A549 (cell line): ENCODE measurements around the gene FAM136A. TPM values are rescaled to one million over a fixed set of nuclear protein-coding genes. Genes with fewer than 3 reads are reported as not detected.
A peak's percentile ranks its signal among the peaks of the same experiment; 100 is the strongest.

Experiments used
- ATOH8 ChIP-seq: fragments of 250-450 bp; sonication (Bioruptor Pico); IDR thresholded peaks from 2 replicates; pipeline ENCODE4 v1.5.0; 2020; ENCODE audit warnings: low read depth, mild to moderate bottlenecking, moderate library complexity
- BHLHE40 ChIP-seq: IDR thresholded peaks from 2 replicates; pipeline ENCODE4 v1.6.1; 2012; ENCODE audit warnings: low read depth, low read length, inconsistent platforms
- CBX2 ChIP-seq: fragments of 200-600 bp; sonication (generic); IDR thresholded peaks from 2 replicates; pipeline ENCODE4 v1.6.1; 2016; ENCODE audit warnings: low read depth, mild to moderate bottlenecking, borderline replicate concordance
- CBX8 ChIP-seq: fragments of 200-600 bp; sonication (generic); IDR thresholded peaks from 2 replicates; pipeline ENCODE4 v1.6.1; 2016
- CHD2 ChIP-seq: fragments of 150-350 bp; IDR thresholded peaks from 2 replicates; pipeline ENCODE4 v1.6.1; 2014; ENCODE audit warnings: low read length; ENCODE audit not compliant: partially characterized antibody
- CHD4 ChIP-seq: fragments of 200-600 bp; sonication (generic); IDR thresholded peaks from 2 replicates; pipeline ENCODE4 v1.6.1; 2016; ENCODE audit warnings: antibody characterized with exemption, mild to moderate bottlenecking, borderline replicate concordance
- E2F6 ChIP-seq: IDR thresholded peaks from 2 replicates; pipeline ENCODE4 v1.6.1; 2012; ENCODE audit warnings: low read depth, borderline replicate concordance
- EP300 ChIP-seq, 2 experiments: fragments of >200 bp; sonication (Bioruptor Twin); formaldehyde crosslinking; IDR thresholded peaks; 2 replicates in 1 of 2; 3 replicates in 1 of 2; pipeline ENCODE4 v1.6.1; 2016 to 2017
- ESRRA ChIP-seq: fragments of 150-350 bp; IDR thresholded peaks from 2 replicates; pipeline ENCODE4 v1.6.1; 2014; ENCODE audit warnings: mild to moderate bottlenecking, low read length, borderline replicate concordance
- FOXS1 ChIP-seq: fragments of 250-450 bp; sonication (Bioruptor Pico); IDR thresholded peaks from 2 replicates; pipeline ENCODE4 v1.5.0; 2020; ENCODE audit warnings: mild to moderate bottlenecking, moderate library complexity
- HOXB5 ChIP-seq: fragments of 250-450 bp; sonication (Bioruptor Pico); IDR thresholded peaks from 2 replicates; pipeline ENCODE4 v1.5.0; 2020; ENCODE audit warnings: mild to moderate bottlenecking, moderate library complexity
- KDM5A ChIP-seq: fragments of 200-600 bp; sonication (generic); IDR thresholded peaks from 2 replicates; pipeline ENCODE4 v1.6.1; 2016; ENCODE audit warnings: antibody characterized with exemption, mild to moderate bottlenecking
- MAFK ChIP-seq: fragments of 450-650 bp; IDR thresholded peaks from 2 replicates; pipeline ENCODE4 v1.6.1; 2014; ENCODE audit not compliant: partially characterized antibody
- MAX ChIP-seq: IDR thresholded peaks from 2 replicates; pipeline ENCODE4 v1.6.1; 2012
- MAZ ChIP-seq: fragments of 150-350 bp; IDR thresholded peaks from 2 replicates; pipeline ENCODE4 v1.6.1; 2014; ENCODE audit warnings: antibody characterized with exemption, low read depth, low read length, borderline replicate concordance
- MYC ChIP-seq: IDR thresholded peaks from 2 replicates; pipeline ENCODE4 v1.6.1; 2012; ENCODE audit warnings: mild to moderate bottlenecking, inconsistent platforms, low read length, improper control_type of control experiment, borderline replicate concordance
- PBX3 ChIP-seq: IDR thresholded peaks from 2 replicates; pipeline ENCODE4 v1.6.1; 2012
- RAD21 ChIP-seq, 2 experiments: fragments of >200 bp in 1 of 2; sonication (Bioruptor Twin) in 1 of 2; formaldehyde crosslinking in 1 of 2; IDR thresholded peaks in 1 of 2; conservative IDR thresholded peaks in 1 of 2; 2 replicates in 1 of 2; 3 replicates in 1 of 2; pipeline ENCODE4 v1.6.1; 2012 to 2018; ENCODE audit warnings: inconsistent platforms in 1 of 2
- RCOR1 ChIP-seq: fragments of 150-350 bp; IDR thresholded peaks from 2 replicates; pipeline ENCODE4 v1.6.1; 2014; ENCODE audit warnings: antibody characterized with exemption, low read length, low read depth
- REST ChIP-seq: fragments of 200-600 bp; sonication (generic); IDR thresholded peaks from 2 replicates; pipeline ENCODE4 v1.6.1; 2016; ENCODE audit warnings: antibody characterized with exemption, mild to moderate bottlenecking, moderate library complexity
- SREBF2 ChIP-seq: fragments of 450-650 bp; IDR thresholded peaks from 2 replicates; pipeline ENCODE4 v1.6.1; 2014; ENCODE audit warnings: mild to moderate bottlenecking, moderate library complexity
- ZC3H11A ChIP-seq: fragments of 450-650 bp; IDR thresholded peaks from 2 replicates; pipeline ENCODE4 v1.6.1; 2014; ENCODE audit warnings: antibody characterized with exemption, mild to moderate bottlenecking
- ZFP36 ChIP-seq: fragments of 450-650 bp; IDR thresholded peaks from 2 replicates; pipeline ENCODE4 v1.6.1; 2014; ENCODE audit warnings: borderline replicate concordance; ENCODE audit not compliant: partially characterized antibody
- ZSCAN20 ChIP-seq: fragments of 250-450 bp; sonication (Bioruptor Pico); IDR thresholded peaks from 2 replicates; pipeline ENCODE4 v1.8.0; 2022; ENCODE audit warnings: mild to moderate bottlenecking, moderate library complexity
- polyA plus RNA-seq, 4 experiments: library from polyadenylated mRNA; depleted of rRNA in 3 of 4; stranded (reverse); fragments of >200 nt; fragmentation: RNase III in 1 of 4; extraction: RNeasy Plus Mini Kit Qiagen cat#74134 plus additional on column Dnase treatment in 1 of 4; gene quantifications; 2 replicates in 3 of 4; 3 replicates in 1 of 4; pipeline ENCODE4 v1.2.3, GENCODE V29; 2011 to 2017

FAM136A gene
- polyA plus RNA-seq, 2 of the 4 experiments (the other 2 are of a cell fraction) = 117 to 119 TPM

GRCh38 chr2:70301344-70302194, at the start of gene FAM136A (continued):
- peak; percentile 67; the same call in 1 of the 2 replicates for TF ChIP-seq PBX3
- TF ChIP-seq RCOR1 = no peak
- TF ChIP-seq SREBF2 = no peak
- no peak for TF ChIP-seq FOXS1
- TF ChIP-seq MAX = peak; percentile 82; the same call in 1 of the 2 replicates
- peak; percentile 27 for TF ChIP-seq MYC
- TF ChIP-seq E2F6 = peak; percentile 36; the same call in 1 of the 2 replicates
- no peak for TF ChIP-seq MAZ
- no peak for TF ChIP-seq BHLHE40
- TF ChIP-seq CBX2 = no peak
- TF ChIP-seq ZC3H11A = no peak
- TF ChIP-seq CHD4 = no peak
- no peak for TF ChIP-seq ESRRA
- TF ChIP-seq REST = no peak
- peak; percentile 47 to 55; a peak in 4 of 5 replicates for TF ChIP-seq RAD21 (conservative IDR thresholded peaks at IDR 0.05 in 1 of 2, IDR thresholded peaks at IDR 0.05 in 1 of 2)
- TF ChIP-seq KDM5A = no peak
- no peak for TF ChIP-seq ZFP36
- TF ChIP-seq EP300 (IDR thresholded peaks at IDR 0.05) = no peak
- no peak for TF ChIP-seq ATOH8 (CRISPR knock-in tag)
- no peak for TF ChIP-seq ZSCAN20 (CRISPR knock-in tag)
- no peak for TF ChIP-seq HOXB5 (CRISPR knock-in tag)
- TF ChIP-seq MAFK = no peak
- no peak for TF ChIP-seq CBX8
- no peak for TF ChIP-seq CHD2
